Measurements from ENCODE around the gene ZNF580.

ZNF580 gene

DNA sequence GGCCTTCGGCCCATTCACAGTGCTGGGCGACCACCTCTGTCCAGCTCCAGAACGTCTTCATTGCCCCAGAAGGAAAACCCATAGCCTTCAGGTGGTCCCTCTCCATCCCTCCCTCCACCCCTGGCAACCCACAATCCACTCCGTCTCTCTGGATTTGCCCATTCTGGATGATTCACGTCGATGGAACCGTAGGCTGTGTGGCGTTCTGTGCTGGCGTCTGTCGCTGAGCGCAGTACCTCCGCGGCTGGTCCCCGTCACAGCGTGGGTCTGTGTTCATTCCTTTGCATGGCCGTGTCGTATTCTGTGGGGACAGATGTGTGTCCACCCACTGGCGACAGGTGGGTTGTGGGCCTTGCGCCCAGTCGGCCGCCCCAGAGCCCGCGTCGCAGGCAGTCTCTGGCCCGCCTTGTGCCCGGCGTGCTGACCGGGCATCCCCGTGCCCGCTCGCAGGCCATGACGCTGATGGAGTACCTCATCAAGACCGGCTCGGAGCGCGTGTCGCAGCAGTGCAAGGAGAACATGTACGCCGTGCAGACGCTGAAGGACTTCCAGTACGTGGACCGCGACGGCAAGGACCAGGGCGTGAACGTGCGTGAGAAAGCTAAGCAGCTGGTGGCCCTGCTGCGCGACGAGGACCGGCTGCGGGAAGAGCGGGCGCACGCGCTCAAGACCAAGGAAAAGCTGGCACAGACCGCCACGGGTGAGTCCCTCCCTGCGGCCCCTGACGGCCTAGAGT, 44.3 kb downstream of the ZNF580 start:
- Histone ChIP-seq H3K36me3 (ENCODE audit: insufficient read depth, low read length) (peaks cover 68% of the 10 kb centered on the region), H3K9me3 (ENCODE audit: insufficient read depth, low read depth, low read length) (no peaks in the 10 kb centered on the region), H3K27ac (ENCODE audit: low read depth, low read length) (no peak overlapping the region), H3K4me3 (ENCODE audit: low read length) (no peak overlapping the region), H3K9ac (ENCODE audit: low read depth, low read length) (no peak overlapping the region), H3K4me1 (ENCODE audit: insufficient read depth, low read length) (no peaks in the 10 kb centered on the region), H3K27me3 (ENCODE audit: insufficient read depth, low read length) (no peaks in the 10 kb centered on the region)
- WGBS: 96% methylated on average over 60 of the region's 60 CpGs

DNA sequence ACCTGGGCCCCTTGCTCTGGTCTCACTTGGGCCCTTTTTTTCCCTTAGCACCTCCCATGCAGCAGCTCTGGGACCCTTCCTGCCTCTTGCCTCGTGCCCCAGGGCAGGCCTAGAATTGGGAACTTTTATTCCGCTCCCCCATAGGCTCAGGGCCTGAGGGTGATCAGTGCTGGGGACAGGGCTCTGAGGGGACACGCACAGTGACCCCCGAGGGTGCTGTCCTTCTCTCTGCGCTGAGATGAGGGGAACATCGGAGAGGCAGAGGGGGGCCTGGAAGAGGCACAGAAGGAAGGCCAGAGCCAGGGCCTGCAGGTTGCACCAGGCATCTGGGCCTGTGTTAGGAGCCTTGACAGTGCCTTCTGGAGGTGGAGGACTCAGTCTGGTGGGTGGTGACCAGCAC, 45.0 kb downstream of the ZNF580 start:
- Histone ChIP-seq H3K4me3 (ENCODE audit: low read length) (no peak overlapping the region), H3K27me3 (ENCODE audit: insufficient read depth, low read length) (no peaks in the 10 kb centered on the region), H3K9me3 (ENCODE audit: insufficient read depth, low read depth, low read length) (no peaks in the 10 kb centered on the region), H3K27ac (ENCODE audit: low read depth, low read length) (no peak overlapping the region), H3K4me1 (ENCODE audit: insufficient read depth, low read length) (no peaks in the 10 kb centered on the region), H3K36me3 (ENCODE audit: insufficient read depth, low read length) (peaks cover 73% of the 10 kb centered on the region), H3K9ac (ENCODE audit: low read depth, low read length) (no peak overlapping the region)
- 94% methylated on average over 6 of the region's 6 CpGs for WGBS

DNA sequence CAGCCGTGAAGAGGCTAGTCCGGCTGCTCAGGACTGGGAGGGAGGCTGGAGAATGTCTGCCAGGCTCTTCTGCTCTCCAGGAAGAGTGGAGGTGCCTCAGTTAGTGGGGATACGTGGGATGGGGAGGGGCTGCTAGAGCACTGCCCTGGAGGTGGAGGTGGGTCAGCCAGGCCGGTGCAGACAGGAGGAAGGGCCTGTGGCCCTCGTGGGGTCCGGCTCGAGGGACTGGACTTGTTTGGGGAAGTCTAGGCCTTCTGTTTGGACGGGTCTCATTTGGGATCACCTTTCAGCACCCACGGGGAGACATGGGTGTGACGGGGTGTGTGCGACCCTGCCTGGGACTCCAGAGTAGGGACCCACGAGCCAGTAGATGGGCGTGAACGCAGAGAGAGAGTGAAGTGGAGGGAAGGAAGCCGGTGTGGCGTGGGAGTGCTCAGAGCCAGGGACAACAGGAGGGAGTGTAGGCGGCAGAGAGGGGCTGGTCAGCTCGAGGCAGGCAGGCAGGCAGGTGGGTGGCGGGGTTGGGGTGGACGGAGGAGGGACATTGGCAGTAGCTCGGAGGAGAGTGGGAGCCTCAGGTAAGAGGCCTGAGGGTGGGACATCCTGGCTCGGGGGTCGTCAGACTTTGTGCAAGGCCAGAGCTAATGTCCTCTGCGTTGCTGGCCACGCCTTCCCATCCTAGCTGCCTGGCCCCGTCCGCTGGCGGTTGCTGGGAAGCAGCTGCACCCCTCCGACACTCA, 45.7 kb downstream of the ZNF580 start:
- peaks cover 70% of the 10 kb centered on the region for H3K36me3 ChIP-seq (ENCODE audit: insufficient read depth, low read length)
- no peak overlapping the region for H3K4me3 ChIP-seq (ENCODE audit: low read length)
- no peaks in the 10 kb centered on the region for H3K27me3 ChIP-seq (ENCODE audit: insufficient read depth, low read length)
- 93% methylated on average over 29 of the region's 29 CpGs for WGBS
- H3K9ac ChIP-seq (ENCODE audit: low read depth, low read length): no peak overlapping the region
- no peak overlapping the region for H3K27ac ChIP-seq (ENCODE audit: low read depth, low read length)
- H3K9me3 ChIP-seq (ENCODE audit: insufficient read depth, low read depth, low read length): no peaks in the 10 kb centered on the region
- no peaks in the 10 kb centered on the region for H3K4me1 ChIP-seq (ENCODE audit: insufficient read depth, low read length)

DNA sequence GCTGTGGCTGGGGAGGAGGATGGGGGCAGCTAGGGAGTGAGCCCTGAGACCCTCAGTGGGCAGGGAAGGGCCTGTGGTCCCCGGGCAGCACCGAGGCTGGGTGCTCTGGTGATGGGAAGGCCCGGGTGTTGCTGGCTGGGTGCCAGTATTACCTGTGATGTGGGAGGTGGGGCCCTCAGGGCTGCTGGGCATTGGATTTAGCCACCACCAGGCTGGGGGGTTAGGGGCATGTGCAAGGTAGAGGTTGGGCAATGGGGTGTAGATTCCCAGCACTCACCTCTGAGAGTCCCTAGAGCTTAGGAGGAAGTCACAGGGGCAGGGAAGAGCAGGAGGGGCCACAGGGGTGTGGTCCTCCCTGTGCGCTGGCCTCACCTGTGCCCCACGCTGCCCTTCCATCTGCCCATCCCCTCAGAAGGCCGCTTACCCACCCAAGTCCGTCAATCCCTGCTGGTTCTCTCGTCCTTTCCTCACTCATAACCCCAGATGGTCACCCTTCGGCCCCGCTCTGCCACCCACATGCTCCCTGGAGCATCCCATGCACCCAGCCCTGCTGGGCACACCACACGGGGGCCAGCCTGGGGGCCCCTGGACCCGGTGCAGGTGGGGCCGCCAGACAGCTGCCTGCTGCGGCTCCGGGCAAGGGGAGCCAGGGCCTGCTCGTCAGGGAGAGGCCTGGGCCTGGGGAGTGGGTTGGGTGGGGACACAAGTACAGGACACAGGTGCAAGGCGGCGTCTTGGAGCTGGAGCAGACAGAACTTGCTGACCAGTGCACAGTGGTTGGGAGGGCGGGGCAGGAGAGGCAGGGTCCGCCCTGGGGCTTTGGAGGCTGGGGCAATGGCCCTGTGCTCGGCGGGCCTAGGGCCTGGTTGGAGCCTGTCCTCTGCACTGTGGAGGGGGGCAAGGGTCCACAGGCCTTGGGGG, 46.7 kb downstream of the ZNF580 start:
- H3K27ac ChIP-seq (ENCODE audit: low read depth, low read length): no peak overlapping the region
- H3K36me3 ChIP-seq (ENCODE audit: insufficient read depth, low read length): peaks cover 65% of the 10 kb centered on the region
- H3K4me1 ChIP-seq (ENCODE audit: insufficient read depth, low read length): no peaks in the 10 kb centered on the region

DNA sequence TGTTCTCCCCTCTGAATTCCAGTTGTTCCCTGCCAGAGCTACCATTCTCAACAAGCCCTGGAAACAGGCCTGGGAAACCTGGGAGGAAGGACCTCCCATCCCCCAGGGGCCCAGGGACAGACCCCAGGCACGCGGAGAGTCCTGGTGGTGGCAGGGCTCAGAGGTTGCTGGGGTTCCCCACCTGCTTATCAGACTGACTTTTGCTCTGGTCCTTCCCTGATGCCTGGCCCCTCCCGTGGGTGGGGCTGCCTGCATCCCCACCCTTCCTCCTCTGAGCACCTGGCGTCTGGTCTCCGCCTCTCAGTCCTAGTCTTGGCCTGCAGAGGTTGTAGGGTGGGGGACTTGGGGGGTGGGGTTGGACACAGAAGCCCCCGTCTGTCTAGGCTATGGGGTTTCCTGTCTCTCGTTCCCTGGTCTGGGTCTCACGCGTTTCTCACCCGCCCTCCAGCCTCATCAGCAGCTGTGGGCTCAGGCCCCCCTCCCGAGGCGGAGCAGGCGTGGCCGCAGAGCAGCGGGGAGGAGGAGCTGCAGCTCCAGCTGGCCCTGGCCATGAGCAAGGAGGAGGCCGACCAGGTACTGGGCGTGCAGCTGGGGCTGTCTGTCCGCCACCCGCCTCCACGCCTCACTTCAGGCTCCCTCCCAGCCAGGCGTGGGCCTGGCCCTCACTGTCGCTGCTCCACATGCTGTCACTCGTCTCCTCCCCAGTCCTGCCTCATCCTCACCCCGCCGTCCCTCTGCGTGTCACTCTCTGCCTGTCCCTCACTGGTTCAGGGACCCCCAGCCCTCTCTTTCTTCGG, 47.8 kb downstream of the ZNF580 start:
- Histone ChIP-seq H3K27me3 (ENCODE audit: insufficient read depth, low read length) (no peaks in the 10 kb centered on the region), H3K4me3 (ENCODE audit: low read length) (no peak overlapping the region), H3K9ac (ENCODE audit: low read depth, low read length) (no peak overlapping the region), H3K4me1 (ENCODE audit: insufficient read depth, low read length) (no peaks in the 10 kb centered on the region), H3K9me3 (ENCODE audit: insufficient read depth, low read depth, low read length) (no peaks in the 10 kb centered on the region), H3K36me3 (ENCODE audit: insufficient read depth, low read length) (peaks cover 70% of the 10 kb centered on the region), H3K27ac (ENCODE audit: low read depth, low read length) (no peak overlapping the region)
- WGBS: 89% methylated on average over 27 of the region's 27 CpGs

More for the DNA sequence above, 46.7 kb downstream of the ZNF580 start:
- H3K4me3 ChIP-seq (ENCODE audit: low read length): no peak overlapping the region
- no peak overlapping the region for H3K9ac ChIP-seq (ENCODE audit: low read depth, low read length)
- H3K9me3 ChIP-seq (ENCODE audit: insufficient read depth, low read depth, low read length): no peaks in the 10 kb centered on the region
- H3K27me3 ChIP-seq (ENCODE audit: insufficient read depth, low read length): no peaks in the 10 kb centered on the region
- 93% methylated on average over 22 of the region's 22 CpGs for WGBS

DNA sequence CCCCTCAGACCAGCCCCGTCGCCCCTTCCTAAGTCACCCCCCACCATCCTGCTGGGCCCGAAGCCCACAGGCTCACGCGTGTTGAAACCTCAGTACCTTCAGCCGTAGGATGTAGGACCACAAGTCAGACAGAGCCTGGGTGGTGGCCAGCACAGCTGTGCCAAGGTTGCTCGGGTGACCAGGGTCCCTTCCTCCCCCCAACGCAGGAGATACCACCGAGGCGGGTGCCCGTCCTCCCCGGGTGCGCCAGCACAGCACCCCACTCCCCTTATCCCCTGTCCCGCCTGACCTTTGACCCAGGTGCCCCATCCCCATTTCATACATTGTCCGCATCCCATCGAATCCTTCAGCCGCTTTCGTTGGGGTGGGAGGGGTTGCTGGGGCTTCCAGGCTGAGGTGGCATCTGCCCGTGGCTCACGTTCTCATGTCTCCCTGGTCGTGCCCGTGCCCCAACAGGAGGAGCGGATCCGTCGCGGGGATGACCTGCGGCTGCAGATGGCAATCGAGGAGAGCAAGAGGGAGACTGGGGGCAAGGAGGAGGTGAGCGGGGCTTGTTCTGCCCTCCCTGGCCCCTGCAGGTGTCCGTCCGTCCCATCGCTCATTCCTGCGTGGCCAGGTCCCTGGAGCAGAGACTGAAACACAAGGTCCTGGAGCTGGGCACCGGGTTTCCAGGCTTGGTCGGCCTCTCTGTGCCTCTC, 48.8 kb downstream of the ZNF580 start:
- Histone ChIP-seq H3K4me3 (ENCODE audit: low read length) (no peak overlapping the region), H3K27ac (ENCODE audit: low read depth, low read length) (no peak overlapping the region), H3K9me3 (ENCODE audit: insufficient read depth, low read depth, low read length) (no peaks in the 10 kb centered on the region), H3K4me1 (ENCODE audit: insufficient read depth, low read length) (no peaks in the 10 kb centered on the region), H3K9ac (ENCODE audit: low read depth, low read length) (no peak overlapping the region), H3K27me3 (ENCODE audit: insufficient read depth, low read length) (no peaks in the 10 kb centered on the region), H3K36me3 (ENCODE audit: insufficient read depth, low read length) (peaks cover 71% of the 10 kb centered on the region)
- WGBS: 97% methylated on average over 35 of the region's 35 CpGs

DNA sequence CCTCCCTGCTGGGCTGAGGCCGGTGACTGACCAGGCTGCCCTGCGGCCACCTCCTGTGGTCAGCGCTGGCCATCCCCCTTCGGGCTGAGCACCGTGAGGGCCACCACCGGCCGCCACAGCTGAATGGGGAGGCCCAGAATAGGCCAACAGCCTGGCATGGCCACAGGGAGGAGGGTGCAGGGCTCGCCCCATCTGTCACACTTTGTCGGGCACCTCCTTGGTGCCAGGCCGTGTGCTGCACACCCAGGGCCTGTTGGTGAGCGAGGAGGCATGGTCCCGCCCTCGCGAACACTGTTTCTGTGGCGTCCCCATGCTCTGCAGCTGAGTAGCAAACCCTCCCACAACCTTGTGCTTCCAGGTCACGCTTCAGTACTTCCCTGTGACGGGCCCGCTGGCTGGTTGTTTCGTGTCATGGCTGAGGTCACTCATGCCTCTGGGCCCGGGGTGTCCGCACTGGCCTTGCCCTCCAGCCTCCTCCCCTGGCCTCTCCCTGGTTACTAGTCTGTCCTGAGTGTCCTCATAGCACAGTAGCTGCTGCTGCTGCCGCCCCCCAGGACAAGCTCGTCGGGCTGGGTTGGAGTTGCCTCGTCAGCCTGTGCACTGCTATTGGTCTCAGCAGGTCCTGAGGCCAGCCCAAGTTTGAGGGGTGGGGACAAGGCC, 49.4 kb downstream of the ZNF580 start:
- no peak overlapping the region for H3K9ac ChIP-seq (ENCODE audit: low read depth, low read length)
- no peaks in the 10 kb centered on the region for H3K9me3 ChIP-seq (ENCODE audit: insufficient read depth, low read depth, low read length)
- no peak overlapping the region for H3K27ac ChIP-seq (ENCODE audit: low read depth, low read length)
- no peak overlapping the region for H3K4me3 ChIP-seq (ENCODE audit: low read length)
- 95% methylated on average over 25 of the region's 25 CpGs for WGBS
- H3K4me1 ChIP-seq (ENCODE audit: insufficient read depth, low read length): no peaks in the 10 kb centered on the region
- peaks cover 70% of the 10 kb centered on the region for H3K36me3 ChIP-seq (ENCODE audit: insufficient read depth, low read length)
- no peaks in the 10 kb centered on the region for H3K27me3 ChIP-seq (ENCODE audit: insufficient read depth, low read length)

DNA sequence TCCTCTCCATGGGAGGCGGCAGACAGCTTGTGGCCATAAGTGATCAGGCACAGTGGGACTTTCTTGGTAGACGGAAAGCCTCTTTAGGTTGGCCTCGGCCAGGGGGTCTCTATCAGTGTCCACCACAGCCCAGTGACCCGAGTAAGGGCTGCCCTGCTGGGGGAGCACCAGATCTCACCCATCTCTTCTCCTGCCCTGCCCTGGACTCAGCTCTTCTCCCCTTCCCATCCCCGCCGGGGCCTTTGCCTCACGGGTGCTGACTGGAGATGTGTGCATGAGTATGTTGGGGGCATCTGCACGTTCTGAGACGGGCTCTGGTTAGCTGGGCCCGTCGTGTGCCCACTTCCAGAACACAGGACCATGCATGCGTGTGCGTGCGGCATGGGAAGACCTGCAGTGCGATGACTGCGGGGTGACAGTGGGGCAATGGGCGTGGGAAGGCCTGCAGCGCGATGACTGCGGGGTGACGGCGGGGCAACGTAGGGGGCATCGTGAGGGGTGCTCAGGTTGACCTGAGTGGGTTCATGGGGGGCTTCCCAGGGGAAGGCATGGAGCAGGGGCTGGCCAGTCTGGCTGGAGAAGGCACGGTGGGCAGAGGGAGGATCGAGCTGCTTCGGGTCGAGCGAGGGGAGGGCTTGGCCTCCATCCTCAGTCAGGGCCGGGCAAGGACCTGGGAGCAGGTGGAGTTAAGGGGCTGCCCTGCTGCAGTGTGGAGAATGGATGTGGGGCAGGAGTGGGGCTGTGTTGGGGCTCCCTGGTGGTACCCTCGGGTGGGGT, 50.2 kb downstream of the ZNF580 start:
- Histone ChIP-seq H3K4me1 (ENCODE audit: insufficient read depth, low read length) (no peaks in the 10 kb centered on the region), H3K9ac (ENCODE audit: low read depth, low read length) (no peak overlapping the region), H3K36me3 (ENCODE audit: insufficient read depth, low read length) (peaks cover 67% of the 10 kb centered on the region), H3K27me3 (ENCODE audit: insufficient read depth, low read length) (no peaks in the 10 kb centered on the region), H3K27ac (ENCODE audit: low read depth, low read length) (no peak overlapping the region), H3K9me3 (ENCODE audit: insufficient read depth, low read depth, low read length) (no peaks in the 10 kb centered on the region), H3K4me3 (ENCODE audit: low read length) (no peak overlapping the region)
- 95% methylated on average over 31 of the region's 31 CpGs for WGBS

DNA sequence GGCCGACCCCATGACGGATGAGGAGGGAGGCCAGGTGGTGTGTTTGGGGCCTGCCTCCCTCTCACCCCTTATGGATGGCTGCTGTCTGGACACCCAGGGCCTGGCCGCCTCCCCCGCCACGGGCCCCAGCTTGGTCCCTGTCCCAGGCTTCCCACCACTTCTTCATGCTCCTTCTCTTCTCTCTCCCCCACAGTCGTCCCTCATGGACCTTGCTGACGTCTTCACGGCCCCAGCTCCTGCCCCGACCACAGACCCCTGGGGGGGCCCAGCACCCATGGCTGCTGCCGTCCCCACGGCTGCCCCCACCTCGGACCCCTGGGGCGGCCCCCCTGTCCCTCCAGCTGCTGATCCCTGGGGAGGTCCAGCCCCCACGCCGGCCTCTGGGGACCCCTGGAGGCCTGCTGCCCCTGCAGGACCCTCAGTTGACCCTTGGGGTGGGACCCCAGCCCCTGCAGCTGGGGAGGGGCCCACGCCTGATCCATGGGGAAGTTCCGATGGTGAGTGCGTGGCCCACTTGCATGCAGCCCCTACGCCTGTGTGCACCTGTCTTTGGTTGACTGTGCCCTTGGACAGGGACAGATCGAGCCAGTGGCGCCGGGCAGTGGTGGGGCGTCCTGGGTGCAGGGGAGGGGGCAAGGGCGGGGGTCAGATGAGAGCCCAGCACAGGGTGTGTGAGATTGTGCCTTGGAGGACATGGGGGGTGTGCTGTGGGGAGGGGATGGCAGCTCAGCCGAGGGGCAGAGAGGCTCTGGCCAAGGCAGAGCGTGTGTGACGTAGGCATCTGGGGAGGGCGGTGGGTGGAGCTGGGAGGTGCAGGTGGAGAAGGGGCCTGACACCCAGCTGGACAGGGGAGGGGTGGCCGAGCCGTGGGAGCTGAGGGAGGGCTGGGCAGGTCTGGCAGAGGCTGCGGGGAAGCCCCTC, 51.0 kb downstream of the ZNF580 start:
- Histone ChIP-seq H3K4me1 (ENCODE audit: insufficient read depth, low read length) (no peaks in the 10 kb centered on the region), H3K27ac (ENCODE audit: low read depth, low read length) (no peak overlapping the region), H3K9me3 (ENCODE audit: insufficient read depth, low read depth, low read length) (no peaks in the 10 kb centered on the region), H3K9ac (ENCODE audit: low read depth, low read length) (no peak overlapping the region), H3K36me3 (ENCODE audit: insufficient read depth, low read length) (peaks cover 70% of the 10 kb centered on the region), H3K27me3 (ENCODE audit: insufficient read depth, low read length) (no peaks in the 10 kb centered on the region), H3K4me3 (ENCODE audit: low read length) (no peak overlapping the region)
- 94% methylated on average over 31 of the region's 31 CpGs for WGBS
